Gastroesophageal sphincter (tissue), 3 donors: Measurements from ENCODE around the gene NLGN1.

Experiments
- CTCF ChIP-seq, 4 experiments: fragments of 200-600 bp in 2 of 4; fragments of 450-650 bp in 2 of 4; sonication (generic) in 1 of 4; IDR thresholded peaks; one replicate each; pipeline ENCODE4 v1.5.1; 2017 to 2019; ENCODE audit warnings: antibody characterized with exemption in 4 of 4, mild to moderate bottlenecking in 2 of 4, moderate library complexity in 2 of 4
- EP300 ChIP-seq: sonication (generic); formaldehyde crosslinking; IDR thresholded peaks from one replicate; pipeline ENCODE4 v1.6.1; 2017; ENCODE audit warnings: antibody characterized with exemption, mild to moderate bottlenecking

- TF ChIP-seq CTCF (IDR thresholded peaks at IDR 0.05): no peak
- no peak for TF ChIP-seq EP300
Observed at GRCh38 chr3:173725507-173725906, 328.0 kb downstream of the NLGN1 start.
